Chondrocyte (in vitro differentiated cells): ENCODE data around the gene CAMSAP2. TPM values are rescaled to one million over a fixed set of nuclear protein-coding genes. Genes with fewer than 3 reads are reported as not detected.
A peak's percentile ranks its signal among the peaks of the same experiment; 100 is the strongest.

ENCODE experiments used
- DNase-seq: peaks from one replicate; pipeline ENCODE4 v3.0.0; 2021; ENCODE audit warnings: mixed read lengths, low spot score
- H3K27ac Mint-ChIP-seq: one replicate; pipeline ENCODE4 v1.8.0; 2021; ENCODE audit warnings: mild to moderate bottlenecking, moderate library complexity, mixed read lengths; ENCODE audit not compliant: unreplicated experiment
- H3K27me3 Mint-ChIP-seq: 2 replicates; pipeline ENCODE4 v1.8.0; 2021; ENCODE audit warnings: low read depth, mixed read lengths
- H3K36me3 Mint-ChIP-seq: 2 replicates; pipeline ENCODE4 v1.8.0; 2021; ENCODE audit warnings: low read depth, mixed read lengths
- H3K4me1 Mint-ChIP-seq: 2 replicates; pipeline ENCODE4 v1.8.0; 2021; ENCODE audit warnings: low read depth, mild to moderate bottlenecking, mixed read lengths
- H3K4me3 Mint-ChIP-seq: one replicate; pipeline ENCODE4 v1.8.0; 2021; ENCODE audit warnings: mild to moderate bottlenecking, moderate library complexity, mixed read lengths; ENCODE audit not compliant: unreplicated experiment
- H3K9me3 Mint-ChIP-seq: 2 replicates; pipeline ENCODE4 v1.8.0; 2021; ENCODE audit warnings: low read depth, mixed read lengths
- total RNA-seq: library from RNA; stranded (reverse); gene quantifications from 3 replicates; pipeline ENCODE4 v1.2.1, GENCODE V29; 2021
- TF ChIP-seq, protein P1 (sequence below): fragments of 200-600 bp; sonication (generic); IDR thresholded peaks from 2 replicates; pipeline ENCODE4 v1.5.0; 2021; ENCODE audit warnings: antibody characterized with exemption, mild to moderate bottlenecking, moderate library complexity

CAMSAP2 gene
- total RNA-seq, 1 donor from 2014 or later, result 51.8 TPM

DNA sequence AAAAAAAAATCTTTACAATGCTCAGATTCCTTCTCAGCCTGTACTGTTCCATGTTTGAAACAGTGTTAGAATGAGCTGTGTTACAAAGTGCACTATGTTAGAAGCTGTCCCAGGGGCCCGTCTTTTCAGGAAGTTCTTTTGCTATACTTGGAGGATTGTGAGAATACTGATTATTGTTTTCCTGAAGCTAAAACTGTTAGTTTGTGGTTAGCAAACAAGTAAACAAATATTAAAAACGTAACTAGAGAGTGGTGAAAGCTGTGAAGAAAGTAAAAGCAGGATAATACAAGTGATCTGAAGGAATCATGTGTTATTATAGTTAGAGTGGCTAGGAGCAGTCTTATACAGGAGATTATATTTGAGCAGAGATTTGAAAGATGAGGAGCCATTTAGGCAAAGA, 35.6 kb downstream of the CAMSAP2 start:
- Mint-ChIP-seq H3K4me1 (peaks cover 22% of the 10 kb centered on the region), H3K4me3 (no peak overlapping the region), H3K36me3 (peaks cover 13% of the 10 kb centered on the region), H3K27me3 (no peaks in the 10 kb centered on the region), H3K9me3 (no peaks in the 10 kb centered on the region), H3K27ac (peak overlapping the region; percentile 1)
- TF ChIP-seq, protein P1, sequence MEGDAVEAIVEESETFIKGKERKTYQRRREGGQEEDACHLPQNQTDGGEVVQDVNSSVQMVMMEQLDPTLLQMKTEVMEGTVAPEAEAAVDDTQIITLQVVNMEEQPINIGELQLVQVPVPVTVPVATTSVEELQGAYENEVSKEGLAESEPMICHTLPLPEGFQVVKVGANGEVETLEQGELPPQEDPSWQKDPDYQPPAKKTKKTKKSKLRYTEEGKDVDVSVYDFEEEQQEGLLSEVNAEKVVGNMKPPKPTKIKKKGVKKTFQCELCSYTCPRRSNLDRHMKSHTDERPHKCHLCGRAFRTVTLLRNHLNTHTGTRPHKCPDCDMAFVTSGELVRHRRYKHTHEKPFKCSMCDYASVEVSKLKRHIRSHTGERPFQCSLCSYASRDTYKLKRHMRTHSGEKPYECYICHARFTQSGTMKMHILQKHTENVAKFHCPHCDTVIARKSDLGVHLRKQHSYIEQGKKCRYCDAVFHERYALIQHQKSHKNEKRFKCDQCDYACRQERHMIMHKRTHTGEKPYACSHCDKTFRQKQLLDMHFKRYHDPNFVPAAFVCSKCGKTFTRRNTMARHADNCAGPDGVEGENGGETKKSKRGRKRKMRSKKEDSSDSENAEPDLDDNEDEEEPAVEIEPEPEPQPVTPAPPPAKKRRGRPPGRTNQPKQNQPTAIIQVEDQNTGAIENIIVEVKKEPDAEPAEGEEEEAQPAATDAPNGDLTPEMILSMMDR, result no peak
- DNase-seq, result no peak

DNA sequence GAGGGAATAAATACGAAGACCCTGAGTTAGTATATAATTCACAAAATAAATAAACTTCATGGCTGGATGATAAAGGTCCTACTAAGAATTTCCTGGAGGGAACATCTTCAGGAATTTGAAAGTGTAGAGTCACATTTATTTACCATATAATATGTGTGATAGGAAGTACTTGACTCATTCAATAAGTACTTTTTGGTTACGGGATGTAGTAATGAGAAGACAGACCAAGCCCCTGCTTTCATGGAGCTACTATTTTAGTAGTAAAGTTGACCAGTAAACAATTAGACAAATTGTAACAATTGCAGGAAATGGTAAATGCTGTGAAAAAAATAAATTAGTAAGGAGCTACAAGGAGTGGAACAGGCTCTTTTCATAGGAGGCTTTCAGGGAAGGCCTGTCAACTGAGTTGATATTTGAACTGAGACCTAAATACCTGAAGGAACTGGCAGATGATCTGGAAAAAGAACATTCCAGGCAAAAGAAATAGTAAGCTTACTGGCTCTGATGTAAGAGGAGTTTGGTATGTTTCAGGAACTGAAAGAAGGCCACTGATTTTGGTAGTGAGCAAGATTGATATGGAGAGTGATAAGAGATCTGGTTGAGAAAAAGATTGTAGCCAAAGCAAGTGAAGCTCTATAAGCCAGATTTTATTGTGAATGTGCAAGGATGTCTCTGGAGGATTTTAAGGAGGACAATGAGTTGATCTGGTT, 36.2 kb downstream of the CAMSAP2 start:
- H3K4me1 Mint-ChIP-seq, result peaks cover 22% of the 10 kb centered on the region
- no peaks in the 10 kb centered on the region for H3K9me3 Mint-ChIP-seq
- no peaks in the 10 kb centered on the region for H3K27me3 Mint-ChIP-seq
- no peak overlapping the region for H3K4me3 Mint-ChIP-seq
- H3K36me3 Mint-ChIP-seq, result peaks cover 10% of the 10 kb centered on the region
- peak overlapping the region; percentile 19 for H3K27ac Mint-ChIP-seq
- TF ChIP-seq, protein P1, result no peak
- no peak for DNase-seq

DNA sequence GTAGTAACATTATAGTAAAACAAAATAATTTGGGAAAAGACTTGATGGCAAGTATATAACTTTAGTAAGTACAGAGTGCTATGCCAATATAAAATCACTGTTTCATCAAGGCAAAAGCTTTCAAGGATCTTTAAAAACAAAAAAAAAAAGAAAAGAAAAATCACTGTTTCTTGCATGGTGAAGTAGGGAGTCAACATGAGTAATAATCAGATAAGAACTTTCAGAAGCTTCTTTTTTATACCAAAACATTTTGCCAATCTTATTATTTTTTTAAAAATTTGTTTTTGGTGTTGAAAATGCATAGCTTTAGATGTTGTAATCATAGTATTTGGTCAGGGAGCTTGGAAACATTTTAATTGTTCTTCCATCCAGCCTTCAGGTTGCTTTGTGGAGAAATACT, 37.2 kb downstream of the CAMSAP2 start:
- no peaks in the 10 kb centered on the region for H3K27me3 Mint-ChIP-seq
- H3K4me3 Mint-ChIP-seq, result no peak overlapping the region
- peaks cover 7% of the 10 kb centered on the region for H3K36me3 Mint-ChIP-seq
- no peaks in the 10 kb centered on the region for H3K9me3 Mint-ChIP-seq
- H3K4me1 Mint-ChIP-seq, result peaks cover 30% of the 10 kb centered on the region
- no peak overlapping the region for H3K27ac Mint-ChIP-seq
- DNase-seq, result no peak
- TF ChIP-seq, protein P1, result no peak

DNA sequence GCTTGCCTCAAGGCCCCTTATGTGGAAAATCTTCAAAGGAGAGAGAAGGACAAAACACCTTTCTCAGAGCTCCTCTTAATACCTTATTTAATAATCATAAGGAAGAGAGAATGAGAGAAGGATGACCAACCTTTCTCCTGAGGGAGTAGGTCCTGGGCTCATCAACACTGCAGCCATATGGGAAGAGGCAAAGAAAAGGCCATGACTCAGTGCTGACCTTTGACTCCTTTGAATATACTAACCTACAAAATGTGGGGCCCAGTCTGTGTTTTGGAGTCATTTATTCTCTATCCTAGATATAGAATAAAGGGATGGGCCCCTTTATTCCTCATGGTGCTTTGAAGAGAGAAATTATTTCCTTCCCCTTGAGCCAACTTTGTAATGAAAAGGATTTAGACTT, 38.3 kb downstream of the CAMSAP2 start:
- TF ChIP-seq, protein P1, result no peak
- Mint-ChIP-seq H3K27me3 (no peaks in the 10 kb centered on the region), H3K4me3 (no peak overlapping the region), H3K36me3 (peaks cover 4% of the 10 kb centered on the region), H3K4me1 (peaks cover 35% of the 10 kb centered on the region), H3K27ac (no peak overlapping the region), H3K9me3 (no peaks in the 10 kb centered on the region)
- DNase-seq, result no peak

DNA sequence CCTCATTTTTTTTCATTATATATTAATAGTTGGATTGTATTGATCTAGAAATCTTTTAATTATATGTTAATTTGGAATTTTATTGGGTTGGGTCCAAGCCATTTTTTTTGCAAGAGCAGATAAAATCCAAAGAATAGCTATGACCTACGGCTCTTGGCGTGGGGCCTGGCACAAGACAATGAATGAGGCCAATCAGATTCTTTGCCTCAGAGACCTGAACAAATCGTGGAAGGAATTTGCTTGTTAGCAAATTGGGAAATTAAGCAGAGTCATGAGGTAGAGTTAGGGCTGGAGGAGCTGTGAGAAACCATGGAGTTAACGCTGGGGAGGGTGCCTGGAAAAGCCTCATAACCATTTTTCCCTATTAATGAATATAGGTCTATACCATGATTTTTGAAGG, 40.1 kb downstream of the CAMSAP2 start:
- peaks cover 4% of the 10 kb centered on the region for H3K9me3 Mint-ChIP-seq
- no peak for DNase-seq
- H3K4me3 Mint-ChIP-seq, result no peak overlapping the region
- no peak overlapping the region for H3K27ac Mint-ChIP-seq
- TF ChIP-seq, protein P1, result no peak
- peaks cover 11% of the 10 kb centered on the region for H3K36me3 Mint-ChIP-seq
- no peaks in the 10 kb centered on the region for H3K27me3 Mint-ChIP-seq
- H3K4me1 Mint-ChIP-seq, result peaks cover 36% of the 10 kb centered on the region
